GM12874 (cell line): ENCODE data around the gene ZNF507.

ENCODE experiments used
- CTCF ChIP-seq: IDR thresholded peaks from 2 replicates; pipeline ENCODE4 v1.5.1; 2011; ENCODE audit warnings: low read depth, mild to moderate bottlenecking, control low read depth, low read length, moderate library complexity; ENCODE audit not compliant: insufficient read depth

Gene ZNF507

GRCh38 chr19:32396046-32396652, 50.7 kb downstream of the ZNF507 start:
- no peak for TF ChIP-seq CTCF

GRCh38 chr19:32397671-32398101, 52.3 kb downstream of the ZNF507 start:
- no peak for TF ChIP-seq CTCF

GRCh38 chr19:32401992-32402391, 56.6 kb downstream of the ZNF507 start:
- TF ChIP-seq CTCF = no peak

- no peak for TF ChIP-seq CTCF
Measured at GRCh38 chr19:32403291-32403995, 58.0 kb downstream of the ZNF507 start.

- TF ChIP-seq CTCF = no peak
Measured at GRCh38 chr19:32404213-32404932, 59.0 kb downstream of the ZNF507 start.

GRCh38 chr19:32404933-32405430, 59.6 kb downstream of the ZNF507 start:
- TF ChIP-seq CTCF = no peak

GRCh38 chr19:32405431-32406160, 60.2 kb downstream of the ZNF507 start, which contains the start of gene DPY19L3:
DPY19L3 (plus strand) TSS chr19:32405770; CDS start chr19:32408254, 2,484 bp downstream.
- no peak for TF ChIP-seq CTCF
